GM18873 (cell line): Measurements from ENCODE around the gene CACNA1I.

Experiments used
- ATAC-seq: cut with Tn5 transposase; IDR thresholded peaks from one replicate; pipeline ENCODE4 v1.9.1; 2021; ENCODE audit warnings: mild to moderate bottlenecking, moderate library complexity, moderate number of reproducible peaks; ENCODE audit not compliant: unreplicated experiment, low FRiP score

CACNA1I gene

GRCh38 chr22:39646398-39647063 lies 76.0 kb downstream of the CACNA1I start:
- ATAC-seq, result no peak

GRCh38 chr22:39647836-39648629 lies 77.5 kb downstream of the CACNA1I start:
- no peak for ATAC-seq

- no peak for ATAC-seq
Measured at GRCh38 chr22:39648630-39648950, 78.0 kb downstream of the CACNA1I start.

GRCh38 chr22:39649500-39650089 lies 79.0 kb downstream of the CACNA1I start:
- no peak for ATAC-seq

- no peak for ATAC-seq
Measured at GRCh38 chr22:39651053-39651996, 80.8 kb downstream of the CACNA1I start.

GRCh38 chr22:39652990-39653786 lies 82.6 kb downstream of the CACNA1I start:
- ATAC-seq, result no peak

GRCh38 chr22:39653787-39654077 lies 83.2 kb downstream of the CACNA1I start:
- ATAC-seq, result no peak

- ATAC-seq, result no peak
Measured at GRCh38 chr22:39654131-39654926, 83.8 kb downstream of the CACNA1I start.

GRCh38 chr22:39655004-39655579 lies 84.5 kb downstream of the CACNA1I start:
- no peak for ATAC-seq

GRCh38 chr22:39655831-39656230 lies 85.3 kb downstream of the CACNA1I start:
- no peak for ATAC-seq

GRCh38 chr22:39656495-39657490 lies 86.2 kb downstream of the CACNA1I start:
- ATAC-seq, result no peak

GRCh38 chr22:39658367-39658766 lies 87.8 kb downstream of the CACNA1I start:
- no peak for ATAC-seq

- no peak for ATAC-seq
Measured at GRCh38 chr22:39658806-39659463, 88.4 kb downstream of the CACNA1I start.

GRCh38 chr22:39661501-39661841 lies 90.9 kb downstream of the CACNA1I start:
- ATAC-seq, result no peak

- no peak for ATAC-seq
Measured at GRCh38 chr22:39661842-39662685, 91.5 kb downstream of the CACNA1I start.

- no peak for ATAC-seq
Measured at GRCh38 chr22:39662686-39663052, 92.1 kb downstream of the CACNA1I start.

- ATAC-seq, result no peak
Measured at GRCh38 chr22:39663751-39664150, 93.2 kb downstream of the CACNA1I start.
